Measurements from ENCODE around the gene CASP2.

DNA sequence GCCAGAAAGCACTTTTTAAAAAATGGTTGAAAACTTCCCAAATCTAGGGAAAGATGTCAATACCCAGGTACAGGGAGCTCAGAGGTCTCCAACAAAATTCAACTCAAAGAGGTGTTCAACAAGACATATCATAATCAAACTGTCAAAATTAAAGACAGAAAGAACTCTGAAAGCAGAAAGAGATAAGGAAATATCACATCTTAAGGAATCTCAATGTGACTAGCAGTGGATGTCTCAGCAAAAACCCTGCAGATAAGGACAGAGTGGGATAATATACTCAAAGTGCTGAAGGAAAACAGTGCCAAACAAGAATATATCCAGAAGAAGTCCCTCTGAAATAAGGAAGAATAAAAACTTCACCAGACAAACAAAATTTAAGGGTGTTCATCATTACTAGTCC, 38.0 kb upstream of the CASP2 start:
- TF ChIP-seq POLR2A (IDR thresholded peaks at IDR 0.05) (no peak), CTCF (IDR thresholded peaks at IDR 0.05) (no peak)
